B cell (primary cell): ENCODE measurements around the gene BCL2L15.

Source experiments
- EZH2 ChIP-seq: IDR thresholded peaks from 2 replicates; pipeline ENCODE4 v1.6.1; 2012; ENCODE audit warnings: borderline replicate concordance, low read depth, mild to moderate bottlenecking, moderate library complexity, low read length; ENCODE audit not compliant: insufficient read depth, poor library complexity, severe bottlenecking
- TF ChIP-seq, protein P1 (sequence below): fragments of 200-600 bp; IDR thresholded peaks from one replicate; pipeline ENCODE4 v1.8.0; 2022; ENCODE audit warnings: antibody characterized with exemption, mild to moderate bottlenecking

DNA sequence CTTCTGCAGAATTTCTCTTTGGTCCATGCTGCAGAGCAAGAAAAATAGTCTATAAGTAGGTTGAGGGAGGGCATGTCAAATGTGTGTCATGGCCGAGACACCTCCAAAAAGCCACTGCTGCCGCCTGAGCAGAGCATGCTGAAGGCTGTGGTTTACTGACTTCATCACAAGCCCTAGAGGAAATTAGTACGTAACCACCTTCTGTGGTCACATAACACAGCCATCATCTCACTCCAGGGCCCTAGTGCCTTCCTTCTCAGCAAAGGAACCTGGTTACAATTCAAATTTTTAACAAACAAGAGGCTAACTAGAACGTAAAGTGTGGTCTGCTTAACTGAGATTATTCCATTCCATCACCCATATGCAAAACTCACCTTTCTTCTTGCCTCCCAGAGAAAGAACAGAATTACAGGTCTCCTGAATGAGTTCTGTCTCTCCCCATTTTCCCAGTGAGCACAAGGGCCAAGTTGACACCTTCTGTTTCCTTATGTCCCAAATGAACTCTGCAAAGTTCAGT, 15.7 kb downstream of the BCL2L15 start, which contains the start of gene PTPN22:
- TF ChIP-seq, protein P1, sequence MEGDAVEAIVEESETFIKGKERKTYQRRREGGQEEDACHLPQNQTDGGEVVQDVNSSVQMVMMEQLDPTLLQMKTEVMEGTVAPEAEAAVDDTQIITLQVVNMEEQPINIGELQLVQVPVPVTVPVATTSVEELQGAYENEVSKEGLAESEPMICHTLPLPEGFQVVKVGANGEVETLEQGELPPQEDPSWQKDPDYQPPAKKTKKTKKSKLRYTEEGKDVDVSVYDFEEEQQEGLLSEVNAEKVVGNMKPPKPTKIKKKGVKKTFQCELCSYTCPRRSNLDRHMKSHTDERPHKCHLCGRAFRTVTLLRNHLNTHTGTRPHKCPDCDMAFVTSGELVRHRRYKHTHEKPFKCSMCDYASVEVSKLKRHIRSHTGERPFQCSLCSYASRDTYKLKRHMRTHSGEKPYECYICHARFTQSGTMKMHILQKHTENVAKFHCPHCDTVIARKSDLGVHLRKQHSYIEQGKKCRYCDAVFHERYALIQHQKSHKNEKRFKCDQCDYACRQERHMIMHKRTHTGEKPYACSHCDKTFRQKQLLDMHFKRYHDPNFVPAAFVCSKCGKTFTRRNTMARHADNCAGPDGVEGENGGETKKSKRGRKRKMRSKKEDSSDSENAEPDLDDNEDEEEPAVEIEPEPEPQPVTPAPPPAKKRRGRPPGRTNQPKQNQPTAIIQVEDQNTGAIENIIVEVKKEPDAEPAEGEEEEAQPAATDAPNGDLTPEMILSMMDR, result no peak
- no peak for TF ChIP-seq EZH2
